Ishikawa (cell line): Measurements from ENCODE around the gene ABLIM2.

ENCODE experiments used
- CREB1 ChIP-seq: IDR thresholded peaks from 2 replicates; pipeline ENCODE4 v1.6.1; 2012; ENCODE audit warnings: low read depth
- EGR1 ChIP-seq: IDR thresholded peaks from 2 replicates; pipeline ENCODE4 v1.6.1; 2012
- EP300 ChIP-seq: IDR thresholded peaks from 2 replicates; pipeline ENCODE4 v1.6.1; 2012; ENCODE audit warnings: borderline replicate concordance
- FOXM1 ChIP-seq: IDR thresholded peaks from 2 replicates; pipeline ENCODE4 v1.6.1; 2012; ENCODE audit warnings: low read depth, borderline replicate concordance
- MAX ChIP-seq: IDR thresholded peaks from 2 replicates; pipeline ENCODE4 v1.6.1; 2012
- RAD21 ChIP-seq: IDR thresholded peaks from 2 replicates; pipeline ENCODE4 v1.6.1; 2012; ENCODE audit warnings: low read depth
- REST ChIP-seq: IDR thresholded peaks from 2 replicates; pipeline ENCODE4 v1.6.1; 2012; ENCODE audit warnings: low read depth, mild to moderate bottlenecking
- TAF1 ChIP-seq: IDR thresholded peaks from 2 replicates; pipeline ENCODE4 v1.6.1; 2012; ENCODE audit warnings: low read depth, mild to moderate bottlenecking
- TEAD4 ChIP-seq: IDR thresholded peaks from 2 replicates; pipeline ENCODE4 v1.6.1; 2012
- USF1 ChIP-seq: IDR thresholded peaks from 2 replicates; pipeline ENCODE4 v1.6.1; 2012
- YY1 ChIP-seq: IDR thresholded peaks from 2 replicates; pipeline ENCODE4 v1.6.1; 2012; ENCODE audit warnings: low read depth
- ZBTB7A ChIP-seq: IDR thresholded peaks from 2 replicates; pipeline ENCODE4 v1.6.1; 2012; ENCODE audit warnings: low read depth

GRCh38 chr4:8050555-8051206, 107.9 kb downstream of the ABLIM2 start:
- TF ChIP-seq TEAD4 (no peak), USF1 (no peak), EP300 (no peak), RAD21 (no peak), EGR1 (no peak), MAX (no peak), YY1 (no peak), REST (no peak), FOXM1 (no peak), TAF1 (no peak), CREB1 (no peak), ZBTB7A (no peak)
